GM19438 (cell line): ENCODE data around the gene EFNA2.

Source experiments
- ATAC-seq: cut with Tn5 transposase; IDR thresholded peaks from one replicate; pipeline ENCODE4 v1.9.1; 2021; ENCODE audit warnings: low read depth; ENCODE audit not compliant: unreplicated experiment

EFNA2 gene

GRCh38 chr19:1282588-1283206 lies 3.0 kb upstream of the EFNA2 start:
- ATAC-seq, result no peak

DNA sequence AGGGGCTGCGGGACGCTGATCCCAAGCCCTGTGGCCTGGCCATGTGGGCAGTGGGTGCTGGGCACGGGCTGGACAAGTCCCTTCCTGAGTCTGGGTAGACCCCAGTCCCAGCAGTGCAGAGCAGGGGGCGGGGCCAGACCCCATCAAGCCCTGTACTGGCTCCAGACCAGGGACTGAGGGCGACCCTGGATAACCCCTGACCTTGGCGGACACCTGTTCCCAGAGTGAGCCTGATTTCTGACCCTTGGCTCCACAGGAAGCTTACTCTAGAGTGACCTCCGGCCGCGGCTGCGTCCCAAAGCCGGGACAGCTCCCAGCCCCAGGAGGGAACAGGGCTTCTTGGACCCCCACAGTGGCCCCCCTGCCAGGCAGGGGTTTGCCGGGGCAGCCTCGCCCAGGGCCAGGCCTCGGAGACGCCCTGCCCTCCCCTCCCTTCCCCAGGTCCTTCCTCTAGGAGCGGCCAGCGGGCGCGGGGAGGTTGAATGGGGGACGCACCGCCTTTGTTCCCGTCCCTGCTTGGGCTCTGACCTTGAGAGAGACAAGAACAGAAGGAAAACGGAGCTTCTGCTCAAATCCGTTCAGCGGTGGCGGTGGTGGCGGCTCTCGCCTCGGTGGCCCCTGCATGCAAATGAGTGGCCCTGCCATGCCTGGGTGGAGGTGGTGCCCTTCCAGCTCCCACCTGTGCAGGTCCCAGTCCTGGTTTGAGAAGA lies 2.3 kb upstream of the EFNA2 start:
- no peak for ATAC-seq

DNA sequence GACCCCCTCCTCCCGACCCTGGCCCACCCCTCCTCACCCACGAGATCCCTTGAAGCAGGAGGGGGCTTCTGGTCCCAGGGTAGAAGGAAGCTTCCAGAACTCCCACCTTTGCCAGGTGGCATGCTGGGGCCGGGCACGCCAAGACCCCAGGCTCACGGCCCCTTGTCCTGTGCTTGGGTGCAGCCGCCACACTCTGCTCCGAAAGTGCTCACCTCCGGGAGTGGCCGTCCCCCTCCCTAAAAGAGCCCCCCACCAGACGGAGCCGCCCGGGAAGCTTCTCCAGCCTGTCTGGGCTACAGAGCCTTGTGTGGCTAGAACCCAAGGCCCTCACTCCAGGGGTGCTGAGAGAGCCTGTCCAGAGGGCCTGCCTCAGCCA lies 1.8 kb upstream of the EFNA2 start:
- ATAC-seq, result no peak

DNA sequence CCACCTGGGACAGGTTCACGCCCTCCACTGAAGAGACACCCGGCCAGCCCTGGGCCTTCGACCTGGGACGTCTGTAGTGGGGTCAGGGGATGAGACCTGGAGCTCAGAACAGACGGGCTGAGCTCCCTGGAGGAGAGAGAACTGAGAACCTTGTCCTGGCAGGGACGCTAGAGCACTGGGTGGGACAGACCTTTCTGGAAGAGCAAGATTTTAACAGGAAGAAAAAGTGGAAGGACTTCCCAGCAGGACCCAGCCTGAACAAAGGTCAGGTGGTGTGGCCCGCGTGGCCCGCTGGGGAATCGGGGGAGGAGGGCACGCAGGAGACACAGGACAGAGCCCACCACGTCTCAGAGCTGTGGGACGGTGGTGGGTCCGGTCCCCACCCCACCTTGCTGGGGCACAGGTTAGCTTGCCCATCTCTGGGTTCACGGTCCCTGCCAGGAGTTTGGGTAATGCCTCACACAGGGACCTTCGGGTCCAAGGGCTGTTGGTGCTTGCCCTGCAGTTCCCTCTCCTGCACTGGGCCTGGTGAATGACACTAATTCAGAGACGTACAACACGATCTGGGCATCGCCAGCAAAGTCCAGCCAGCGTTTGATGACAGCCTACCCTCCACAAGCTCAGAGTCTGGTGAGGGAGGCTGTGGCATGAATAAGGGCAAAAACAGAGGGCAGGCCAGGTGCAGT lies 1.2 kb upstream of the EFNA2 start:
- ATAC-seq, result no peak

GRCh38 chr19:1284979-1285736 lies 515 bp upstream of the EFNA2 start:
- no peak for ATAC-seq

GRCh38 chr19:1286487-1287353 lies 1.0 kb downstream of the EFNA2 start:
- no peak for ATAC-seq

- no peak for ATAC-seq
Observed at GRCh38 chr19:1287354-1288225, 1.9 kb downstream of the EFNA2 start.

DNA sequence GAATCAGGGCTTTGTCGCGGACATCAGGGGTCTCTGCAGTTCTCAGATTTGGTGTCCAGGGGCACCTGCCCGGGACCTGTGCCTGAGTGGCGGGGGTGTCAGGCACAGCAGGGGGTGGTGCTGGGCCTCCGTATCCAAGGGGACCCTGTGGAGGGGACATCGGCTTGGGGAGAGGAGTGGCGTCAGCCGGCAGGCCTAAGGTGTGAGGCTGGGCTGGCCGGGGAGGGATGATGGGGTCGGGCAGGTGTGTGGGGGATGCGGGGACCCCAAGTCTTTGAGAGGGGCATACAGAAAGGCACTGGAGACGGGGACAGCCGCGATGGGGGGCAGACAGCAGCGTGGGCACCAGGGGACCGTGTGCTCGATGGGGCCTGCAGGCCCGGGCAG lies 2.5 kb downstream of the EFNA2 start:
- no peak for ATAC-seq

DNA sequence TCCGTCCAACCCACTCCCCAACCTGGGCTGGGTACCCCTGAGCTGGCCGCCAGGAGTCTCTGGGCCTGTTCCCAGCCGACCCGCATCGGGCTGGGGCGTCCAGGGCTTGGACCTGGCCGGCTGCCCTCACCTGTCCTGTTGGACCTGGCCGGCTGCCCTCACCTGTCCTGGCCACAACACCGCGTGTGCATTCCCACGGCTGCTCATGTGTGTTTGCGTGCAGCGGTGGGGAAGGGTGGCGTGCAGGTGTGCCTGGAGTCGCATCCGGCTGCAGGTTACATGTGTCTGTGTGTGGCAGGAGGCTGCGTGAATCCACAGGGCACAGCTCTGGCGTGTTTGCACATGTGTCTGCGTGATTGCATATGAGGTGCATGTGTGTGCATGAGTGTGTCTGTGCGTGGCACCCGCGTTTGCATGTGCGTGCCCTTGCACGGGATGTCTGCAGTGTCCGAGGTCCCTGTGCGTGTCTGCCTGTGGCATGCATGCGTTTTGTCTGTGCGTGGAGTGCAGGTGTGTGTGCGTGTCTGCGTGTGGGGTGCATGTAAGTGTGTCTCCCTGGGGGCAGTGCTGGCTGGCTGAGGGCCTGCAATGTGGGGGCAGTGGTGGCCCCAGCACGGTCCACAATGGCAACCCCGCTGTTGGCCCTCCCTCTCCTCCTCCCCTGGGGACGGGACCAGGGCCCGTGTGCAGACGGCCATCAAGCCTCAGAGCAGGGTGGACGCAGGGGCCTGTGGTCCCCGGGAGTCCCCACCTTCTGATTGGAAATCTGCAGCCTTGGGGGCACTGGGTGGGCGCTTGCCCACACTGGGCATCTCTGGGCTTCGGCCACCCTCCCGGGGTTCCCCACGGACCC lies 3.4 kb downstream of the EFNA2 start:
- ATAC-seq, result no peak

DNA sequence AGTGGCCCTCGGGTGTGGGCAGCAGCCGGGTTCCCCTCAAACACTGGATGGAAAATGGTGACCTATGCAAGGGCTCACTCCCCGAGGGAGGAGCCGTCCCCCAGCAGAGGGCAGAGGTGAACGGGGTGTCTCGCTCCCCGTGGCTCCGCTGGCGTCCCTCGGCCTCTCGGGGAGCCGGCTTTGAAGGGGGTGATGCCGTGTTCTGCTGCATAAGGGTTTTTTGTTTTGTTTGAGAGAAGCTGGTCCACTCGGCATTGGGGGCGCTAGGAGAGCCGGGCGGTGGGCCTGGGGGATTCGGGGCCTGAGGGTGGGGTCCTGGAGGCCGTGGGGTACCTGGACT lies 4.0 kb downstream of the EFNA2 start:
- no peak for ATAC-seq

- ATAC-seq, result no peak
Observed at GRCh38 chr19:1290196-1290702, 4.6 kb downstream of the EFNA2 start.

DNA sequence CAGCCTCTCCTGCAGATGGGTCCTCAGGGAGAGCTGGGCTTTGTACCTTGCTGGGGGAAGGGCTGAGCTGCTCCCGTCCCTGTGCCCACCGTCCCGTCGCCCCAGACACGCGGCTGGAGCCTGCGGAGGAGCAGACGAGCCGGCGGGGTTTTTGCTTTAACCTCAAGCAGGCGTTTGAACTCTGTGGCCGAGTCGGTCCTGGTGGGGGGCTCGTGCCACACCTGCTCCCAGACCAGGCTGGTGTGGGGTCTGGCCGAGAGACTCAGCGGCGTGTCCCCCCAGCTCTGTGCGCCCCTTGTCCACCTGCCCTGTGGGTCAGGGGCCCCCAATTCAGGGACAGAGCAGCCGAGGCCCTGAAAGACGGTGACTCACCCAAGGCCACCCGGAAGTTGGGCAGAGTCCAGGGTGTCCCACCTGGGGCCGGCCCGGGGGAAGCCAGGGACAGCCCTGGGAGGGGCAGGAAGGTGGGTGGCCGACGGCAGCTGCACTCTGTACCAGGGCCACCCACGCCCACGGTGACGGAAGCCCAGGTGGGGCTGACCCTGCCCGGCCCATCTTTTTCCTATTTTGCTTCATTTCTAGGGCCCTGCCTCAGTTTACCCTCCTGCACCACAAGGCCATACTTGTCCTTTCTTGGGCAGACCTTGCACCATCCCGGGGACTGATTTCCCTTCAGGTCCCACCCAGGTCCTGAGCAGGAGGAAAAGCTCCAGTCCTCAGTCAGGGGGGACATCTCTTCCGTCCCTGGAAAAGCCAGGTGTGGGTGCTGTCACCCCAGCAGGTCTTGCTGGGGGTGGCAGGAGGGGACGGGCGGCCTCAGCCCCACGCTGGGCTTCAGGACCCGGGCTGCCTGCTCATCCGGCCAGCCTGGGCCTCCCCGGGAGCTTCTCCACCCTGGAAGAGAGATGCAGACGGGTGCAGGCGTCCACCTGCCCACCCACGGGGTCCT lies 5.3 kb downstream of the EFNA2 start:
- ATAC-seq, result no peak

DNA sequence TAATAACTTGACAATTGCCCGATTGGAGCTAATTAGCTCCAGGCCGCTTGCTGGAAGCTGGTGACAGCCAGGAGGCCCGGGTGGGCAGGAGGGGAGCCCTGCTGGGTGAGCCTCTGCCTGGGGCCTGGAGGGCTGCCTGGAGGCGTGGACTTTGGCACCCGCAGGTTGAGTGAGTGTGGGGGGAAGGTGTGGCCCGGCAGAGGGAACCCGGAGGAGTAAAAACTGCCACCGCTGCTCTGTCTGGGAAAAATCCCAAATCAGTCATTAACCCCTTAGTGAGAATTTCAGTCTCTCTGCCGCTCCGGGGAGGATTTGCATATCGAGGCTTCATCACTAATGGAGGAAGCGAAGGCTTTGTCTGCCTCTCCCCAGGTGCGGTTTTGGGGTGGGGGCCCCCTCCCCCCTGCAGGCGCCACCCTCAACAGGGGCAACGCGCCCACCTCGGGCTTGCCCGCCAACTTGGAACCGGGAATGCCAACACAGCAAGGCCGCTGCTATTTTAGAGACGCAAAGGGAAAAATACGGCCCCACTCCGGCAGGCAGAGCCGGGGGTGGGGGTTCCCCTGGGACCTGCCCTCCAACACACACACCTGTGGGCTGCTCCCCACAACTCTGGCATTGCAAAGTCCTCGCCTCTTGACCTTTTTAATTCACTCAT lies 6.2 kb downstream of the EFNA2 start:
- no peak for ATAC-seq

GRCh38 chr19:1292419-1293151 lies 6.9 kb downstream of the EFNA2 start:
- ATAC-seq, result no peak

- ATAC-seq, result no peak
Observed at GRCh38 chr19:1293782-1294604, 8.3 kb downstream of the EFNA2 start.
